HG03439 (cell line): ENCODE measurements around the gene ENDOG.
"Not testable (repeated sequence)": the region's sequence is repeated elsewhere in the genome, so short reads cannot be mapped to it uniquely, and the experiment has no call there.

ENCODE experiments used
- ATAC-seq: cut with Tn5 transposase; IDR thresholded peaks from one replicate; pipeline ENCODE4 v1.9.1; 2021; ENCODE audit warnings: mild to moderate bottlenecking, moderate library complexity; ENCODE audit not compliant: unreplicated experiment

The ENDOG gene

DNA sequence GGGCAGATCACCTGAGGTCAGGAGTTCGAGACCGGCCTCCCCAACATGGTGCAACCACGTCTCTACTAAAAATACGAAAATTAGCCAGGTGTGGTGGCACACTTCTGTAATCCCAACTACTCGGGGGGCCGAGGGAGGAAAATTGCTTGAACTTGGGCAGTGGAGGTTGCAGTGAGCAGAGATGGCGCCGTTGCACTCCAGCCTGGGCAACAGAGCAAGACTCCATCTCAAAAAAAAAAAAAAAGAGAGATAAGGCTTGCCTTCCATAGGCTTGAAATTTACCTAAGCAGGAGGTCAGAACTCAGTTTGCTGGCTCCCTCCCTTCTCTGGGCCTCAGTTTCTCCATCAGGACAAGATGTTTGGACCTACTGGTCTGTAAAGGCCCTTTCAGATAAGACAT is 10.0 kb downstream of the ENDOG start:
- no peak for ATAC-seq

- peak; percentile 15 for ATAC-seq
Measured at GRCh38 chr9:128828719-128829452, 10.6 kb downstream of the ENDOG start.

GRCh38 chr9:128829477-128830251 is 11.4 kb downstream of the ENDOG start, which contains the start of gene SPOUT1:
Gene SPOUT1 (minus strand): TSS chr9:128829794. CDS start chr9:128829780, 14 bp downstream.
- ATAC-seq = peak; percentile 95

DNA sequence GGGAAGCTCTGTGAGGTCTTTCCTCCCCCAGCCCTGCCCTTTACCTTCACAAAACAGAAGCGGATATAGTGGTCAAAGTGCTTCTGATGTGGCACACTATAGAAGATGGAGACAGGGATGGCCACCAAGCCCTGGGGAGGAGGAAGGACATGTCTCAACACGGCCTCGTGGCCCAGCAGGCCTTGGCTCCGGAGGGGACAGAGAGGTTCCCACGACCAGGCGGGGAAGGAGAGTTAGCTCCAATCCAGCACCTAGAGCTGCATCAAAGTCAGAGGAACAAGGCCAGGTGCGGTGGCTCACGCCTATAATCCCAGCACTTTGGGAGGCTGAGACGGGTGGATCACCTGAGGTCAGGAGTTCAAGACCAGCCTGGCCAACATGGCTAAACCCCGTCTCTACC is 15.4 kb downstream of the ENDOG start:
- no peak for ATAC-seq

- ATAC-seq = no peak
Measured at GRCh38 chr9:128835246-128836210, 17.2 kb downstream of the ENDOG start.

GRCh38 chr9:128836509-128837145 is 18.3 kb downstream of the ENDOG start:
- ATAC-seq = no peak

- ATAC-seq = no peak
Measured at GRCh38 chr9:128838338-128838737, 20.0 kb downstream of the ENDOG start.

DNA sequence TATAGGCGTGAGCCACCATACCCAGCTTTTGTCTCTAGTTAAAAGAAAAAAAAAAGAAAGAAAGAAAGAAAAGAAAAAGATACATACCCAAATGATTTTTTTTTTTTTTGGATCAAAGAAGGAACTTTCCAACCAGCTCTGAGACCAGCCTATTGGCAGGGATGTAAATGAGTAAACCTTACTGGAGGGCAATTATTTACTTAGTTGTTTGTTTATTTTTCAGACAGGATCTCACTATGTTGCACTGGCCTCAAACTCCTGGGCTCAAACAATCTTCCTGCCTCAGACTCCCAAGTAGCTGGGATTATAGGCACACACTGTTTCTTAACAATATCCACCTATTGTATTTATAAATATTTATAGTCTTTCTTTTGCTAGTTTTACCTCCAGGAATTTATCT is 22.2 kb downstream of the ENDOG start:
- no peak for ATAC-seq

- no peak for ATAC-seq
Measured at GRCh38 chr9:128841694-128842492, 23.6 kb downstream of the ENDOG start.

GRCh38 chr9:128843171-128843570 is 24.9 kb downstream of the ENDOG start:
- not testable (repeated sequence) for ATAC-seq

DNA sequence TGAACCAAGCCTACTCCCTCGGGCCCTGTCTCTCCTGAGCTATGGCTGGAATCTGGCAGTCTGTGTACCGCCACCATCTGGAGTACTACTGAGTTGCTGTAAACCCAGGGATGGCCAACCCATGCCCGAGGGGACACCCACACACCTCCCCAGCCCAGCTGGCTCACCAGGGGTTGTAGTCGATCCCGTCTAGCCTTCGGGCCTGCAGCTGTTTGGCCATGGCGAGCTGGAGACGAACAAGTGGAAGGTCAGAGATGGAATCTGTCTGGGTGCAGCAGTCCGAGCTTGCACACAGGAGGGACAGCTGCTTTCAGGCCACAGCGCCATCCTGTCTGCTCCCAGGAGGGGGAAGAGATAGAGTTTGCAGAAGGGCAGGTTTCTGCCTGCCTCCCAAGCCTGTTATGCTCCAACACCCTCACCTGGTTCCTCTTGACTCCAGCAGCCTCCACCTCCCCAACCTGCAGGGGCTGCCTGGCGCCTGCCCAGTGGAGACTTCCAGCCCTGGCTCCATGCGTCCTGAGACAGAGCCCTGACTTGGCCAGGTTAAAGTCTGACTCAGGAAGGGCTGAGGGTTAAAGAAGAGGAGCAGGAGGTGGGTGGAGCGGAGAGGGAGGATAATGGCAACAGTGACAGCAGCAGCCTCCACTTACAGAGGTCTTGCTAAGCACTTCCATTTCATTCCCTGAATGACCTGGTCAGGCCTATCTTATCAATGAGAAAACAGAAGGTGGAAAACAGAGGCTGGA is 27.1 kb downstream of the ENDOG start:
- no peak for ATAC-seq

DNA sequence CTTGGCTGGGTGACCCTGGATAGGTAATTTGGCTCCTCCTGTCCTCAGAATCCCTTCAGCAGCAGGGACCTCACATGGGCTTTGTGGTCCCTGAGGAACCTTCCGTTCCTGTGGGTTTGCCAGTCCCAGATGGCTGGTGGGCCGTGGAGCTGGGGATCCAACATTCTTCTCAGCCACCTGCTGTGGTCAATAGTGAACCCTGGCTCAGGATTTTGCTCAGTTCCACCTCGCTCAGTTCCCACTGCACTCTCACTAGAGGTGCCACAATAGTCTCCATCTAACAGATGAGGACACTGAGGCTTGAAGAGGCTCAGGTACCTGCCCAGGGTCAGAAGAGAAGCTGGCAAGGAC is 28.4 kb downstream of the ENDOG start:
- no peak for ATAC-seq

DNA sequence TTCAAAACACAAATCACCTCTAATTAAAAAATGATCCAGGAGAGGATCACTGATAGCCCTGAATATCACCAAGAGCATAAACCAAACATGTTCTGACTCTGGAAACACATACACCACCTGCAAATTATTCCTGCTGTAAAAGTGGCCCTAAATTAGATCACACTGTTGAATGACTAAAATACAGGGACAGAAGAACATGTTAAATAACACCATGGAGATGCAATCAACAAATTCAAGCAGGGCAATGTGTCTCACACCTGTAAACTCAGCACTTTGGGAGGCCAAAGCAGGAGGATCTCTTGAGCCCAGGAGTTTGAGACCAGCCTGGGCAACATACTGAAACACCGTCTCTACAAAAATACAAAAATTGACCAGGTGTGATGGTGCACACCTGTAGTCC is 29.5 kb downstream of the ENDOG start:
- ATAC-seq = no peak

GRCh38 chr9:128851024-128851423 is 32.7 kb downstream of the ENDOG start:
- ATAC-seq = not testable (repeated sequence)

DNA sequence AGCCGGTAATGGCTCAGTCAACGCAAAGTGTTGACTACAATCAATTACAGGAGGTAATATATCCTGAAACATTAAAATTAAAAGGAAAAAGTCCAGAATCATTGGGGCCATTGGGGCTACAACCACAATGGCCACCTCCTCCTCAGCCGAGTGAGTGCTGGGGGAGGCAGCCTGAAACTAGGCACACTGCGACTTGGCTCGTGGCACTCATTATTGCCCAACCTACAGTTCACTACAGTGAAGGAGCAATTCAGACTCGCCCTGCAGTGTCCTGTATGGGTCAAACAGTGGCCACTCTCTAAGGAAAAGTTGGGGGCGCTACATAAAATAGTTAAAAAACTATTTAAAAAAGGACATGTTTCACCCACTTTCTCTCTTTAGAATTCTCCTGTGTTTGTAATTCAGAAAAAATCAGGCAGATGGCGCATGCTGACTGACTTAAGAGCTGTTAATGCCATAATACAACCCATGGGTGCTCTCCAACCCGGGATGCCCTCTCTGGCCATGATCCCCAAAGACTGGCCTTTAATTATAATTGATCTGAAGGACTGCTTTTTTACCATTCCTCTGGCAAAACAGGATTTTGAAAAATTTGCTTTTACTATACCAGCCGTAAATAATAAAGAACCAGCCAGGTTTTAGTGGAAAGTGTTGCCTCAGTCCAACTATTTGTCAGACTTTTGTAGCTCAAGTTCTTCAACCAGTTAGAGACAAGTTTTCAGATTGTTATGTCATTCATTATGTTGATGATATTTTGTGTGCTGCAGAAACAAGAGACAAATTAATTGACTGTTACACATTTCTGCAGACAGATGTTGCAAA is 33.7 kb downstream of the ENDOG start:
- not testable (repeated sequence) for ATAC-seq

DNA sequence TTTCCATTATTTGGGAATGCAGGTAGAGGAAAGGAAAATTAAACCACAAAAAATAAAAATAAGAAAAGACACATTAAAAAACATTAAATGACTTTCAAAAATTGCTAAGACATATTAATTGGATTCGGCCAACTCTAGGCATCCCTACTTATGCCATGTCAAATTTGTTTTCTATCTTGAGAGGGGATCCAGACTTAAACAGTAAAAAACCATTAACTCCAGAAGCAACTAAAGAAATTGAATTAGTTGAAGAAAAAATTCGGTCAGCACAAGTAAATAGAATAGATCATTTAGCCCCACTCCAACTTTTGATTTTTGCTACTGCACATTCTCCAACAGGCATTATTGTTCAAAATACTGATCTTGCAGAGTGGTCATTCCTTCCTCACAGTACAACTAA is 34.3 kb downstream of the ENDOG start:
- ATAC-seq = not testable (repeated sequence)

GRCh38 chr9:128854454-128854853 is 36.2 kb downstream of the ENDOG start:
- not testable (repeated sequence) for ATAC-seq

DNA sequence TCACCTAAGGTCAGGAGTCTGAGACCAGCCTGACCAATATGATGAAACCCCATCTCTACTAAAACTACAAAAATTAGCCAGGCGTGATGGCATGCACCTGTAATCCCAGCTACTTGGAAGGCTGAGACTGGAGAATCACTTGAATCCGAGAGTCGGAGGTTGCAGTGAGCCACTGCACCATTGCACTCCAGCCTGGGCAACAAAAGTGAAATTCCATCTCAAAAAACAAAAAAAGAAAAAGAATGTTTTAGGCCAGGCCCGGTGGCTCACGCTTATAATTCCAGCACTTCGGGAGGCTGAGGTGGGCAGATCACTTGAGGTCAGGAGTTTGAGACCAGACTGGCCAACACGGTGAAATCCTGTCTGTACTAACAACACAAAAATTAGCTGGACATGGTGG is 40.2 kb downstream of the ENDOG start:
- not testable (repeated sequence) for ATAC-seq
